GM19351 (cell line): Measurements from ENCODE around the gene ARHGAP22.

Experiments used
- ATAC-seq: cut with Tn5 transposase; IDR thresholded peaks from one replicate; pipeline ENCODE4 v1.9.1; 2021; ENCODE audit warnings: mild to moderate bottlenecking, moderate library complexity; ENCODE audit not compliant: unreplicated experiment

Gene ARHGAP22

GRCh38 chr10:48536156-48536500, 68.7 kb downstream of the ARHGAP22 start:
- ATAC-seq, result no peak

GRCh38 chr10:48535416-48536155, 69.3 kb downstream of the ARHGAP22 start:
- no peak for ATAC-seq

- no peak for ATAC-seq
Observed at GRCh38 chr10:48533951-48534720, 70.7 kb downstream of the ARHGAP22 start.

GRCh38 chr10:48533540-48533939, 71.3 kb downstream of the ARHGAP22 start:
- ATAC-seq, result no peak

GRCh38 chr10:48531486-48531885, 73.4 kb downstream of the ARHGAP22 start:
- no peak for ATAC-seq

- no peak for ATAC-seq
Observed at GRCh38 chr10:48529331-48529730, 75.5 kb downstream of the ARHGAP22 start.

GRCh38 chr10:48527756-48528155, 77.1 kb downstream of the ARHGAP22 start:
- no peak for ATAC-seq

GRCh38 chr10:48526846-48527505, 77.9 kb downstream of the ARHGAP22 start:
- ATAC-seq, result no peak

- no peak for ATAC-seq
Observed at GRCh38 chr10:48526011-48526821, 78.7 kb downstream of the ARHGAP22 start.

GRCh38 chr10:48525113-48525512, 79.8 kb downstream of the ARHGAP22 start:
- no peak for ATAC-seq

GRCh38 chr10:48523820-48524758, 80.8 kb downstream of the ARHGAP22 start:
- ATAC-seq, result no peak

GRCh38 chr10:48523212-48523819, 81.6 kb downstream of the ARHGAP22 start:
- ATAC-seq, result no peak

- no peak for ATAC-seq
Observed at GRCh38 chr10:48522011-48522765, 82.7 kb downstream of the ARHGAP22 start.

GRCh38 chr10:48520594-48520993, 84.3 kb downstream of the ARHGAP22 start:
- ATAC-seq, result no peak

- no peak for ATAC-seq
Observed at GRCh38 chr10:48520184-48520506, 84.7 kb downstream of the ARHGAP22 start.

GRCh38 chr10:48519481-48520183, 85.2 kb downstream of the ARHGAP22 start:
- no peak for ATAC-seq

- ATAC-seq, result no peak
Observed at GRCh38 chr10:48518986-48519385, 85.9 kb downstream of the ARHGAP22 start.
